Endometrial microvascular endothelial cells (primary cell): ENCODE measurements around the gene DAAM1. TPM values are rescaled to one million over a fixed set of nuclear protein-coding genes. Genes with fewer than 3 reads are reported as not detected.

Experiments used
- in situ Hi-C: cut with HindIII; loops from 2 replicates; pipeline ENCODE4 v1.10.0; 2017; ENCODE audit warnings: low sequenced_read_pairs, low pct_unique_long_range_greater_than_20kb; ENCODE audit errors: inconsistent ontology term
- total RNA-seq: library from RNA; depleted of rRNA; stranded (reverse); fragments of >200 nt; gene quantifications from one replicate; pipeline ENCODE4 v1.2.3, GENCODE V29; 2015; ENCODE audit errors: inconsistent ontology term

Gene DAAM1
- total RNA-seq, 1 donor from 2014 or later: 16.2 TPM

GRCh38 chr14:59273737-59274136 lies 85.3 kb downstream of the DAAM1 start:
- in situ Hi-C loops: no loop called here

- in situ Hi-C loops: no loop called here
Measured at GRCh38 chr14:59274991-59275391, 86.5 kb downstream of the DAAM1 start.

GRCh38 chr14:59275668-59276067 lies 87.2 kb downstream of the DAAM1 start:
- in situ Hi-C loops: no loop called here

- in situ Hi-C loops: no loop called here
Measured at GRCh38 chr14:59276235-59276634, 87.8 kb downstream of the DAAM1 start.

- in situ Hi-C loops: no loop called here
Measured at GRCh38 chr14:59277659-59278058, 89.2 kb downstream of the DAAM1 start.

- in situ Hi-C loops: no loop called here
Measured at GRCh38 chr14:59278111-59278510, 89.6 kb downstream of the DAAM1 start.

DNA sequence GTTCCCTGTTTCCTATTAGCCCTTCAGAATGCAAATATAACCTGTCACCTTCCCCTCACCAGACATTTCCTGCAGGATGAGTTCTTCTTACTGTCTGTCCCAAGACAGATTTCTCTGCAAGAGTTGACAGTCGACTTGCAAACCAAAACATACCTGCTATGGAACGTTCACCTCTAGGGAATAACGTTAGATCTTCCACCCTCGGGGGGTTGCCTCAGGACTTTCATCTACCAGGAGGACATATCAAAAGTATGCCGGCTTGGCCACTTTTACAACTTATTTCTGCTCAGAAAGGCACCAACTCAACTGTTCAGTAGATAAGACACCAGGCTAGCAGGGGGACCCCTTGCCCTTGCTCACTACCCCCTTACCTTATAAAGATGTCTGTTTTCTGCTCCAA lies 92.5 kb downstream of the DAAM1 start:
- in situ Hi-C loops: no loop called here

DNA sequence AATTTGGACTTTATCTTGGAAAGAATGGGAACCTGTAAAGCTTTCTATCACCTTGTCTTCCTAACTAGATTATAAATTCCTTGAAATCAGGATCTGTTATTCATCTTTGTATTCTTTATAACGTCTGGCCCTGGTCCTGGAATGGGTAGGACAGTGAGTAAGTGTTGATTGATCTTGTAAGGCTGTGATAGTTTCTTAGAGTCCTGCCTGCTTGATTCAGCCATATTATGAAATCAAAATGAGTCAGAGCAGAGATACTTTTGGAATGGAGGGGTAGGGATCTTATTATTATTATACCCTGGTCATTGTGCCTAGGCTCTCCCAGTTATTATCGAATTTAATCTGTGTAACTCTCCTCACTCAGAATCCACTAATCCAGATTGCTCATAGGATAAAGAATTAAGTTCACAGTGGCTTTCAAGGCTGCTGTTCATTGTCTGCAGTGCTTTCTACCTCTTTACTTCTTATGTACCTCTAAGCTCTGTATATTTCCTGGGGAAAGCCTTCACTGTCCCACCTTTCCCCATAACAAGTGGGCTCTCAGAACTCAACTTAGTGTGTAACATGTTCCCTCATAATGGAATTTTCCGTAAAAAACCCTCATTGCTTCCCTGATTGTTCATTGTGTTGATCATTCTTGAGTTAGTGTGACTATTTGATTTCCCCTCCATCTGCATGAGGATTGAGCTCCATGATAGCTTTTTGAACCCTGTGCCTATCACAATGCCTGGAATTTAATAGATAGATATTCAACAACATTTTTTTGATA lies 93.3 kb downstream of the DAAM1 start:
- in situ Hi-C loops: no loop called here

DNA sequence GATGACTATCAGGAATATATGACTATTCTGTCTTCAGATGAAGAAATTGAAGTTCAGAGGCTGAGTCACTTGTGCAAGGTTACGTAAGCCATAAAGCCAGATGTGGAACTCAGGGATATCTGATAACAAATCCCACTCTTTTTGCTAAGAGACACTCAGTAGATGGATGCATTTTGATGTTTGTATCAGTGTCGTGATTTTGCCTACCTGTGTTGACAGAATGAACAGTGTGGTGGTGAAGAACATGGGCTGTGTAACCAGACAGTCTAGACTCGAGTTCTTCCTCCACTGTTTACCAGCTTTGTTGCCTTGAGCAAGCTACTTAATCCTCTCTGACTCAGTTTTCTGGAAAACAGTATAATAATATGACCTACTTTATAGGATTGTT lies 93.9 kb downstream of the DAAM1 start:
- in situ Hi-C loops: no loop called here

DNA sequence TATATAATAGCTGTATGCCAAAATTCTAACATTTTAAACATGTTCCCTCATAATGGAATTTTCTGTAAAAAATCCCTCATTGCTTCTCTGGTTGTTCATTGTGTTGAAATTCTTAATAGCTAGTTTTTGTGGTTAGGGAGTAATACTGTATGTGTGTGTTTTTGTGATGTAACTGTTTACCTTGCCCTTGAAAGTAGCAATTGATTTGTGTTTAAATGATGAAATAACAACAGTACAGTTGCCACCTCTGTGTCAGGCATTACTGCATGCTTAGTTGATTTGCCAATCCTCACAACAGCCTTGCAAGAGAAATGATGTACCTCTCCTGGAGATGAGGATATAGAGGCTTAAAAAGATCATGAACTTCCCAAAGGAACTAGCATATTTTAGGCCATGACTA lies 94.9 kb downstream of the DAAM1 start:
- in situ Hi-C loops: no loop called here

- in situ Hi-C loops: no loop called here
Measured at GRCh38 chr14:59284059-59284458, 95.6 kb downstream of the DAAM1 start.

DNA sequence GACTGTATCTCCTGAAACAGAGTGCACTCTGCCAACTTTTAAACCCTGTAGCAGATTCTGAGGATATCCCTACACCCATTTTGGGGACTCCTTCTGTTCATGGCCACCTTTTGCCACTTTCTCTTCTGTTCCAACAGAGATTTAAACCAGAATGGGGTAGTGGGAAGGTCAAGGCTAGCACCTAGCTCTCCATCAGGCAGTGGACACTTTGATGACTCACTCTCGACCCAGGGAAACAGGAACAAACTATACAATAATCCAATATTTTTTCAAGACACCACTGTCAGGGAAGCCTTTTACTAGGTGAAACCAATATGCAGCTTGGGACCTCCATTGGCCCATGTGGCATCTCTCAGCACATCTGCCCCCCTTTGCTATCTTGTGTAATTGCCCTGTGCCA lies 103.6 kb downstream of the DAAM1 start:
- in situ Hi-C loops: no loop called here

GRCh38 chr14:59292921-59293534 lies 104.6 kb downstream of the DAAM1 start:
- in situ Hi-C loops: no loop called here

DNA sequence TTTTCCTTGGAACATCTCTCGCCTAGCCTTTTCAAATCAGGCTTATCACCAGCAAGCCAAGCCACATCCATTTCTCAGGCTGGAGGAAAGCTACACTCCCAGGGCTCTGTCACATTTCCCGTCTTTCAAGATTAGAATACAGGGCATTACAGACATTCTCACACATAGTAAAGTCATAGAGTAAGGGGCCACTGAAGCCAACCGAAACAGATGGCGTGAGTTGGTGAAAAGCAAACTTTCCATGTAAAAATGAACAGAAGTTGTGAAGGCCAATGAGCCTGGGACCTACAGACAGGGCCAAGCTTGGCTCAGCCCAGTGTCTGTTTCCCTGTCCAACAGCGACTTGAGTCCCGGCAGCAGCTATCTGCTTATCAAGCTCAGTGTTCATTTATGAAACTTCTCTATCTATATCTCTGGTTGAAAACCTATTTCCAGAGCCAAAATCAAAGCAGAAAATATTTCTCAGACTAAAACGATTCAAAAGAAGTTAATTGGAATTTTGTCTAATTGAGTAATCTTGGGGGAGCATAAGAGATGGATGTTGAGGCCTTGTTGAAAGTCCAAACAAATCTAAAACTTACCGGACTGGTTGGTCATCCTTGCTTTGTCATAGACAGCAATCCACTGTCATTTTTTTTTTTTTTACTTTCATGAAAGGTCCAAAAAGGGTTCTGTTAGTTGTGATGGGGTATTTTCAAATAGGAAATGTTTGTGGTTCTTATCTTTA lies 105.6 kb downstream of the DAAM1 start:
- in situ Hi-C loops: no loop called here

- in situ Hi-C loops: no loop called here
Measured at GRCh38 chr14:59294662-59294992, 106.2 kb downstream of the DAAM1 start.

DNA sequence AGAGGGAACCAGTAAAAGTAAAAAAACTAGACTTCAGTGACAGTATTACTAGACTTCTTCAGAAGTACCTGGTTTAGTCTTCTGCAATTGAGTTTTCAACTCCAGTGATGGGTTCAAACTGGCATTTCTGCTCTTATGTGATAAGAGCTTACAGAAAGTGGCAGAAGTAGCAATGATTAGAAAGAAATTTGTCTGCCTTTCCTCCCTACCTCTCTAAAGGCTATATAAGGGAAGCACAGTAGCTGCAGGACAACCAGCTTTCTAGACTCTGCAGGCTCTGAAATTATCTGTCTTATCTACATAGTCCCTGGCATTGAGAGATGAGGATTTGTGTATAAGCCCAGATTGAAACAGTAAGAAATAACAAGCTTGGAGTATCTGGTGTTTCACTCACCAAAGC lies 107.5 kb downstream of the DAAM1 start:
- in situ Hi-C loops: no loop called here

- in situ Hi-C loops: no loop called here
Measured at GRCh38 chr14:59296508-59296907, 108.0 kb downstream of the DAAM1 start.

DNA sequence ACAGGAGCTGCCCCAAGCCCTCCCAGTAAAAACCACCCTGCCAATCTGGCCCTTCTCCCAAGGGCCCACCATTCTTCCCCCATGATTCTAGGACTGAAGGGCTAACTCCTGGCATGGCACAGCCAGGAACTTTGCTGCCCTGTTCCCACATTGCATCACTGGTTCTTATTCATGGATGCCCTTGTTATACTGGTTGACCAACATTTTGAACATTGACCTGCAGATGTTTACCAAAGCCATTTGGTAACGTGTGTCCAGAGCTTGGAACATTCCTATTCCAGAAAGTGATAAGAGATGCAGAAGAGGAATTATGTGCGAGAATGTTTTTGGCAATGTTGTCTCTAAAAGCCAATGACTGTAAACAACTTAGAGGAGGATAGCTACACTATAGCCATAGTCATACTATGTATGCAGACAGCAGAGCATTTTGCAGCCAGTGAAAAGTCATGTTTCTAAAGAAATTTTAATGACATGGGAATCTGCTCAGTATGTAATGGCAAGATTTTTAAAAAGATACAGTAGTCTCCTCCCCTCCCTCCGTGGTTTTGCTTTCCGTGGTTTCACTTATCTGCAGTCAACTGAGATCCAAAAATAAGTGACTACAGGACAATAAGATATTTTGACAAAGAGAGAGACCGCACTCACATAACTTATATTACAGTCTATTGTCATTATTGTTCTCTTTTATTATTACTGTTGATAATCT lies 108.8 kb downstream of the DAAM1 start:
- in situ Hi-C loops: no loop called here

DNA sequence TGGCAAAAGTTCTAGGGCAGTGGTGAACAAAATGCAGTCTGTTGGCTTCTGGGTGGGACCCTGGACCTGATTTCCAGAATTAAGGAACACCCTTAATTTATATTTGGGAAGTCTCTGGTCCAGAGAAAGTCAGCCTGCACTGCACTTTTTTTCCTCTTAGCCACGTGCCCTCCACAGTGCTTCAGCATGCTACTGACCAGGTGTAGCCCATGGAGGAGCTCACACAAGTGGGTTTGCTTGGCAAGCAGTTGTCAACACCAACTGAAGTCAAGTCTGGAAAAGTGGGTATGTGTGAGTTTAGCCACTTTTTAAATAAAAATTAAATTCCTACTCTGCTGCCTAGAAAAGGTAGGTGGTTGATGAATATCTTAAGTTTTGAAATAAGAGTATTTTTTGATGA lies 111.3 kb downstream of the DAAM1 start:
- in situ Hi-C loops: no loop called here

DNA sequence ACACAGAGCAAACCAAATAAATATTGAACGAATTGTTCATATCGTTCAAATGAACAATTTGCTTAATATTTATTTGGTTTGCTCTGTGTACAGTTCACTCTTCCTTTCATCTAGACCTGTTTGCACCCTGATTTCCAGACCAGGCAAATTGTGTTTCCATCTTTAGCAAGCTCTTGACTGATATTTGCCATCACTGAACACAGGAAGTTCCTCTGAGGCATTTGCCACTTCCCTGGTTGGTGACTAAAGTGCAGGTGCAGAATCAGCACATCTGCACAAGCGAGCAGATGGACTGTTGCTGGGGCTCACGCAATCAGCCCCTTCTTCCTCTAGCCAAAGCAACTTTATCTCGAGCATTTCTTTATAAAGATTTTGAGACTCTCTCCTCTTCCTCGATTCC lies 112.9 kb downstream of the DAAM1 start:
- in situ Hi-C loops: no loop called here
